Natural killer cell (primary cell): Measurements from ENCODE around the gene GRM4. TPM values are rescaled to one million over a fixed set of nuclear protein-coding genes. Genes with fewer than 3 reads are reported as not detected.
A peak's percentile ranks its signal among the peaks of the same experiment; 100 is the strongest.

Source experiments
- ATAC-seq, 3 donors: fragments of 150-1000 bp in 2 of 3; fragments of 200-7000 bp in 1 of 3; cut with Tn5 transposase; 1 replicate in 1 of 3; 2 replicates in 2 of 3; pipeline ENCODE4 v1.10.0; 2021; ENCODE audit warnings: mild to moderate bottlenecking in 2 of 3, moderate library complexity in 2 of 3
- DNase-seq, 2 donors: peaks; one replicate each; pipeline versions ENCODE4 v3.0.0 to v3.0.0-alpha.2; 2013 to 2021; ENCODE audit warnings: mixed read lengths in 1 of 2
- H3K27ac ChIP-seq: one replicate; pipeline ENCODE4 v1.5.1; 2013; ENCODE audit warnings: mild to moderate bottlenecking, low read length
- H3K27me3 ChIP-seq: one replicate; pipeline ENCODE4 v1.6.1; 2013; ENCODE audit warnings: low read length; ENCODE audit not compliant: control insufficient read depth, insufficient read depth
- H3K36me3 ChIP-seq: one replicate; pipeline ENCODE4 v1.6.1; 2013; ENCODE audit warnings: low read length; ENCODE audit not compliant: control insufficient read depth, insufficient read depth
- H3K4me1 ChIP-seq: one replicate; pipeline ENCODE4 v1.6.1; 2013; ENCODE audit warnings: low read length; ENCODE audit not compliant: control insufficient read depth, insufficient read depth
- H3K4me3 ChIP-seq: one replicate; pipeline ENCODE4 v1.5.1; 2013; ENCODE audit warnings: low read length
- H3K9me3 ChIP-seq: one replicate; pipeline ENCODE4 v1.6.1; 2013; ENCODE audit warnings: low read length; ENCODE audit not compliant: control insufficient read depth, insufficient read depth
- H3K27ac Mint-ChIP-seq, 2 donors: one replicate each; pipeline ENCODE4 v1.8.0; 2022; ENCODE audit warnings: mild to moderate bottlenecking in 2 of 2, mixed read lengths in 2 of 2, moderate library complexity in 1 of 2
- H3K27me3 Mint-ChIP-seq, 2 donors: one replicate each; pipeline ENCODE4 v1.8.0; 2022; ENCODE audit warnings: low read depth in 2 of 2, mixed read lengths in 2 of 2
- H3K36me3 Mint-ChIP-seq: one replicate; pipeline ENCODE4 v1.8.0; 2022; ENCODE audit warnings: mixed read lengths
- H3K4me1 Mint-ChIP-seq, 2 donors: one replicate each; pipeline ENCODE4 v1.8.0; 2022; ENCODE audit warnings: mixed read lengths in 2 of 2
- H3K4me3 Mint-ChIP-seq: one replicate; pipeline ENCODE4 v1.8.0; 2022; ENCODE audit warnings: mild to moderate bottlenecking, moderate library complexity, mixed read lengths
- H3K9me3 Mint-ChIP-seq, 2 donors: one replicate each; pipeline ENCODE4 v1.8.0; 2022; ENCODE audit warnings: mixed read lengths in 2 of 2
- CTCF ChIP-seq: fragments of 200-600 bp; IDR thresholded peaks from one replicate; pipeline ENCODE4 v1.8.0; 2022; ENCODE audit warnings: antibody characterized with exemption
- WGBS: methylation state at CpG from one replicate; pipeline ENCODE4 v1.1.7; 2013; ENCODE audit warnings: missing lambda C conversion rate; ENCODE audit not compliant: insufficient coverage; 5-methylcytosine and 5-hydroxymethylcytosine counted together
- intact Hi-C: fragments of 100-400 bp; cut with micrococcal nuclease; formaldehyde crosslinking; loops from one replicate; pipeline ENCODE4 v1.14.2; 2022
- total RNA-seq, 4 donors: library from RNA; stranded (reverse); fragments of 120-200 nt in 1 of 4; gene quantifications; one replicate each; pipeline versions ENCODE4 v1.2.3 to v1.2.4, GENCODE V29; 2013 to 2022

Gene GRM4
- total RNA-seq, 3 donors from 2014 or later (not counting 1 experiment from before 2014, with no cell fraction given) = not detected

GRCh38 chr6:34029489-34030280, 116.2 kb downstream of the GRM4 start:
- Mint-ChIP-seq H3K4me1 (no peaks in the 10 kb centered on the region), H3K27ac (no peak overlapping the region), H3K36me3 (no peaks in the 10 kb centered on the region), H3K27me3 (peaks cover 6 to 12% of the 10 kb centered on the region in 2 donors), H3K4me3 (no peak overlapping the region), H3K9me3 (no peaks in the 10 kb centered on the region)
- H3K27me3 ChIP-seq = no peaks in the 10 kb centered on the region
- no peak for TF ChIP-seq CTCF
- no peak overlapping the region for H3K27ac ChIP-seq
- H3K4me1 ChIP-seq = no peaks in the 10 kb centered on the region
- intact Hi-C loops = no loop called here
- no peaks in the 10 kb centered on the region for H3K36me3 ChIP-seq
- H3K9me3 ChIP-seq = no peaks in the 10 kb centered on the region
- ATAC-seq (no peak), DNase-seq (no peak)
- WGBS = 95% methylated on average over 15 of the region's 15 CpGs
- H3K4me3 ChIP-seq = no peak overlapping the region

GRCh38 chr6:34028691-34029360, 117.1 kb downstream of the GRM4 start:
- Histone ChIP-seq H3K27ac (no peak overlapping the region), H3K4me3 (no peak overlapping the region), H3K9me3 (no peaks in the 10 kb centered on the region), H3K4me1 (no peaks in the 10 kb centered on the region), H3K36me3 (no peaks in the 10 kb centered on the region), H3K27me3 (no peaks in the 10 kb centered on the region)
- no peaks in the 10 kb centered on the region for H3K4me1 Mint-ChIP-seq
- no peak overlapping the region for H3K4me3 Mint-ChIP-seq
- TF ChIP-seq CTCF = no peak
- H3K27me3 Mint-ChIP-seq = peaks cover 7 to 10% of the 10 kb centered on the region in 2 donors
- intact Hi-C loops = no loop called here
- H3K36me3 Mint-ChIP-seq = no peaks in the 10 kb centered on the region
- WGBS = 87% methylated on average over 18 of the region's 18 CpGs
- H3K27ac Mint-ChIP-seq = no peak overlapping the region
- DNase-seq = no peak
- no peak for ATAC-seq
- no peaks in the 10 kb centered on the region for H3K9me3 Mint-ChIP-seq

GRCh38 chr6:34027939-34028441, 117.9 kb downstream of the GRM4 start:
- WGBS = 89% methylated on average over 31 of the region's 31 CpGs
- Mint-ChIP-seq H3K36me3 (no peaks in the 10 kb centered on the region), H3K4me3 (no peak overlapping the region), H3K4me1 (no peaks in the 10 kb centered on the region), H3K27ac (no peak overlapping the region), H3K9me3 (no peaks in the 10 kb centered on the region), H3K27me3 (peaks cover 11% of the 10 kb centered on the region in 2 donors)
- H3K36me3 ChIP-seq = no peaks in the 10 kb centered on the region
- DNase-seq (no peak), ATAC-seq (peak in 1 of 3 donors; percentile 8)
- H3K4me1 ChIP-seq = no peaks in the 10 kb centered on the region
- H3K27me3 ChIP-seq = no peaks in the 10 kb centered on the region
- H3K4me3 ChIP-seq = no peak overlapping the region
- no peaks in the 10 kb centered on the region for H3K9me3 ChIP-seq
- intact Hi-C loops = loop anchor here (1.0 to 2.0 kb wide), 3 partner anchors 173 to 284 kb away; no protein-coding TSS in a partner anchor
- peak; percentile 43 for TF ChIP-seq CTCF
- H3K27ac ChIP-seq = no peak overlapping the region
